ENCODE results near the gene GIPC1. TPM values are rescaled to one million over a fixed set of nuclear protein-coding genes. Genes with fewer than 3 reads are reported as not detected.
A peak's percentile ranks its signal among the peaks of the same experiment; 100 is the strongest.

GIPC1 gene
- total and polyA plus RNA-seq, 12 donors: 41.6 to 84.1 (median 46.6) TPM

- Histone ChIP-seq H3K27me3 (no peaks in the 10 kb centered on the region), H3K27ac (peak overlapping the region in 2 of 10 donors; percentile 10 to 14), H3K9me3 (no peaks in the 10 kb centered on the region), H3K4me1 (peaks cover 0 to 33% (median 16%) of the 10 kb centered on the region in 9 donors), H3K36me3 (peaks cover 0 to 5% (median 0%) of the 10 kb centered on the region in 9 donors), H3K4me3 (peak overlapping the region in 4 of 10 donors; percentile 14 to 41 (median 36))
- DNase-seq (peak; percentile 73 to 83), ATAC-seq (peak; percentile 63 to 85 (median 72))
- intact Hi-C loops (cut with DNase I): no loop called here
- TF ChIP-seq, protein P1, sequence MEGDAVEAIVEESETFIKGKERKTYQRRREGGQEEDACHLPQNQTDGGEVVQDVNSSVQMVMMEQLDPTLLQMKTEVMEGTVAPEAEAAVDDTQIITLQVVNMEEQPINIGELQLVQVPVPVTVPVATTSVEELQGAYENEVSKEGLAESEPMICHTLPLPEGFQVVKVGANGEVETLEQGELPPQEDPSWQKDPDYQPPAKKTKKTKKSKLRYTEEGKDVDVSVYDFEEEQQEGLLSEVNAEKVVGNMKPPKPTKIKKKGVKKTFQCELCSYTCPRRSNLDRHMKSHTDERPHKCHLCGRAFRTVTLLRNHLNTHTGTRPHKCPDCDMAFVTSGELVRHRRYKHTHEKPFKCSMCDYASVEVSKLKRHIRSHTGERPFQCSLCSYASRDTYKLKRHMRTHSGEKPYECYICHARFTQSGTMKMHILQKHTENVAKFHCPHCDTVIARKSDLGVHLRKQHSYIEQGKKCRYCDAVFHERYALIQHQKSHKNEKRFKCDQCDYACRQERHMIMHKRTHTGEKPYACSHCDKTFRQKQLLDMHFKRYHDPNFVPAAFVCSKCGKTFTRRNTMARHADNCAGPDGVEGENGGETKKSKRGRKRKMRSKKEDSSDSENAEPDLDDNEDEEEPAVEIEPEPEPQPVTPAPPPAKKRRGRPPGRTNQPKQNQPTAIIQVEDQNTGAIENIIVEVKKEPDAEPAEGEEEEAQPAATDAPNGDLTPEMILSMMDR (IDR thresholded peaks at IDR 0.05): no peak
- WGBS, 2 donors: 20% methylated on average over 18 to 24 of the region's 24 CpGs
Observed at GRCh38 chr19:14536926-14537692, 41.2 kb upstream of the GIPC1 start.

- WGBS, 2 donors: 84 to 87% methylated on average over 5 of the region's 5 CpGs
- Histone ChIP-seq H3K4me1 (peaks cover 0 to 58% (median 38%) of the 10 kb centered on the region in 9 donors), H3K4me3 (no peak overlapping the region), H3K9me3 (no peaks in the 10 kb centered on the region), H3K27ac (peak overlapping the region in 7 of 10 donors; percentile 31 to 79 (median 68)), H3K27me3 (no peaks in the 10 kb centered on the region), H3K36me3 (peaks cover 0 to 5% (median 0%) of the 10 kb centered on the region in 9 donors)
- ATAC-seq (no peak), DNase-seq (no peak)
- TF ChIP-seq, protein P1 (IDR thresholded peaks at IDR 0.05): no peak
- intact Hi-C loops (cut with DNase I): no loop called here
Observed at GRCh38 chr19:14533450-14533849, 37.5 kb upstream of the GIPC1 start.

GRCh38 chr19:14530506-14530905 lies 34.6 kb upstream of the GIPC1 start:
- intact Hi-C loops (cut with DNase I): no loop called here
- DNase-seq (no peak), ATAC-seq (no peak)
- peak overlapping the region in 9 of 10 donors; percentile 66 to 92 (median 80) for H3K4me3 ChIP-seq
- no peaks in the 10 kb centered on the region for H3K27me3 ChIP-seq
- no peaks in the 10 kb centered on the region for H3K9me3 ChIP-seq
- peaks cover 0 to 43% (median 30%) of the 10 kb centered on the region in 9 donors for H3K4me1 ChIP-seq
- H3K36me3 ChIP-seq: peaks cover 0 to 5% (median 0%) of the 10 kb centered on the region in 9 donors
- 67 to 68% methylated on average over 3 of the region's 3 CpGs for WGBS, 2 donors
- H3K27ac ChIP-seq: peak overlapping the region in 9 of 10 donors; percentile 82 to 95 (median 88)
- TF ChIP-seq, protein P1 (IDR thresholded peaks at IDR 0.05): no peak

DNA sequence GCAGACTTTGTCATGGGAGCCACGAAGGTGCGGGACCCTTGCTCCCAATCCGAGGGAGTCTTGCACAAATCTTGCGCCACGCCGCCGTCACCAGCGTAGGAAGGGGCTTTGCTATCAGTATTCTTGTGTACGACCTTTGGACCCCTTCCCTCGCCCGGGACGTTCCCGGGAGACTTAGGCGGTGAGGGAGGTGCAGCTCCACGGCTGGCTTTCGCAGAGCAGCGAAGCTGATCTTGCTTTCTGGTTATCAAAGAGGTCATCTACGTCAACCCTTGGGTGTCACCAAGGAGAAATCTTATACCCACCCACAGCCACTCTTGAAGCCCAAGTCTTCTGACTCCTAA lies 34.0 kb upstream of the GIPC1 start:
- peaks cover 0 to 5% (median 0%) of the 10 kb centered on the region in 9 donors for H3K36me3 ChIP-seq
- H3K4me3 ChIP-seq: peak overlapping the region; percentile 53 to 92 (median 77)
- peak overlapping the region; percentile 82 to 95 (median 86) for H3K27ac ChIP-seq
- peaks cover 0 to 43% (median 30%) of the 10 kb centered on the region in 9 donors for H3K4me1 ChIP-seq
- H3K9me3 ChIP-seq: no peaks in the 10 kb centered on the region
- DNase-seq (no peak), ATAC-seq (peak in 2 of 8 donors; percentile 1 to 8)
- intact Hi-C loops (cut with DNase I): no loop called here
- no peaks in the 10 kb centered on the region for H3K27me3 ChIP-seq
- TF ChIP-seq, protein P1 (IDR thresholded peaks at IDR 0.05): no peak
- 0% methylated on average over 18 of the region's 18 CpGs for WGBS, 2 donors
